ENCODE measurements around the gene NEU1.
"Not testable (repeated sequence)": the region's sequence is repeated elsewhere in the genome, so short reads cannot be mapped to it uniquely, and the experiment has no call there.

NEU1 gene

GRCh38 chr6:31838968-31839367 lies 23.7 kb downstream of the NEU1 start:
- DNase-seq (ENCODE audit: low spot score) = no peak

- not testable (repeated sequence) for DNase-seq (ENCODE audit: low spot score)
These were observed 24.5 kb downstream of the NEU1 start for GRCh38 chr6:31838114-31838553.

GRCh38 chr6:31837369-31838113 lies 25.1 kb downstream of the NEU1 start:
- no peak for DNase-seq (ENCODE audit: low spot score)

GRCh38 chr6:31836474-31837368 lies 25.9 kb downstream of the NEU1 start:
- DNase-seq (ENCODE audit: low spot score) = peak; percentile 18

- no peak for DNase-seq (ENCODE audit: low spot score)
These were observed 26.6 kb downstream of the NEU1 start for GRCh38 chr6:31836047-31836473.

GRCh38 chr6:31834367-31835250 lies 28.0 kb downstream of the NEU1 start:
- DNase-seq (ENCODE audit: low spot score) = peak; percentile 80

- DNase-seq (ENCODE audit: low spot score) = no peak
These were observed 31.0 kb downstream of the NEU1 start for GRCh38 chr6:31831350-31832215.

- DNase-seq (ENCODE audit: low spot score) = no peak
These were observed 31.7 kb downstream of the NEU1 start for GRCh38 chr6:31830886-31831335.

GRCh38 chr6:31829633-31830283 lies 32.9 kb downstream of the NEU1 start:
- DNase-seq (ENCODE audit: low spot score) = peak; percentile 57

GRCh38 chr6:31827286-31828079 lies 35.1 kb downstream of the NEU1 start, which contains the start of gene HSPA1B:
HSPA1B (plus strand) TSS chr6:31827738; CDS start chr6:31827951, 213 bp downstream.
- peak; percentile 94 for DNase-seq (ENCODE audit: low spot score)

- DNase-seq (ENCODE audit: low spot score) = no peak
These were observed 35.8 kb downstream of the NEU1 start for GRCh38 chr6:31826793-31827285.

- DNase-seq (ENCODE audit: low spot score) = no peak
These were observed 37.1 kb downstream of the NEU1 start for GRCh38 chr6:31825553-31825952.

GRCh38 chr6:31823592-31824196 lies 38.9 kb downstream of the NEU1 start:
- not testable (repeated sequence) for DNase-seq (ENCODE audit: low spot score)

- peak; percentile 68 for DNase-seq (ENCODE audit: low spot score)
These were observed 40.4 kb downstream of the NEU1 start for GRCh38 chr6:31822036-31822821.

GRCh38 chr6:31821301-31822035 lies 41.2 kb downstream of the NEU1 start:
- peak; percentile 30 for DNase-seq (ENCODE audit: low spot score)

GRCh38 chr6:31820399-31820798 lies 42.2 kb downstream of the NEU1 start:
- DNase-seq (ENCODE audit: low spot score) = not testable (repeated sequence)

GRCh38 chr6:31819871-31820299 lies 42.7 kb downstream of the NEU1 start:
- no peak for DNase-seq (ENCODE audit: low spot score)
